K562 (cell line): Measurements from ENCODE around the gene ALAS2. TPM values are rescaled to one million over a fixed set of nuclear protein-coding genes. Genes with fewer than 3 reads are reported as not detected.

Experiments used
- ATAC-seq: fragments of 200-7000 bp; cut with Tn5 transposase; 3 replicates; pipeline ENCODE4 v1.9.1; 2020; ENCODE audit warnings: moderate library complexity
- BruUV-seq: library from RNA; stranded (reverse); fragments of 400-500 nt; replicated peaks from 2 replicates; lab custom pipeline; 2021; lab: Mats Ljungman, UMichigan
- CTCF ChIA-PET: fragments of 300-600 bp; formaldehyde crosslinking; extraction: SDS; loops from one replicate; lab custom pipeline; 2021; ENCODE audit warnings: low intra/inter-chr PET ratio; lab: Yijun Ruan, JAX
- POLR2A ChIA-PET: fragments of 300-600, 350-650 bp; sonication (Branson Sonifier 250); formaldehyde crosslinking; extraction: SDS; loops from one replicate; lab custom pipeline; 2021; ENCODE audit warnings: antibody characterized with exemption, inconsistent platforms; lab: Yijun Ruan, JAX
- DNase-seq, 4 experiments: peaks; one replicate each; pipeline versions ENCODE4 v3.0.0 to v3.0.0-alpha.2; 2011 to 2018; ENCODE audit warnings: low spot score in 3 of 4, mixed read lengths in 3 of 4; ENCODE audit errors: extremely low read depth in 1 of 4
- FAIRE-seq: peaks from 2 replicates; lab custom pipeline; 2011; peaks lifted over from hg19 to GRCh38; lab: Jason Lieb, UNC
- H2AFZ ChIP-seq: 2 replicates; pipeline ENCODE4 v1.6.0; 2011; ENCODE audit warnings: low read depth, low read length, control low read depth, inconsistent platforms
- H3K27ac ChIP-seq: fragments of 200-600 bp; 3 replicates; pipeline ENCODE4 v1.8.0; 2011; ENCODE audit warnings: low read depth, mild to moderate bottlenecking, control low read depth, inconsistent platforms, low read length, moderate library complexity, mixed read lengths; ENCODE audit errors: extremely low read depth
- H3K27me3 ChIP-seq, 2 experiments: fragments of 300-600 bp in 1 of 2; 2 replicates in 1 of 2; 3 replicates in 1 of 2; pipeline versions ENCODE4 v1.6.0 to v1.8.0; 2011; ENCODE audit warnings: inconsistent platforms in 2 of 2, low read length in 2 of 2, mild to moderate bottlenecking in 1 of 2, mixed read lengths in 1 of 2, moderate library complexity in 1 of 2; ENCODE audit not compliant: control insufficient read depth in 2 of 2, insufficient read depth in 2 of 2
- H3K36me3 ChIP-seq: fragments of 300-600 bp; 3 replicates; pipeline ENCODE4 v1.8.0; 2011; ENCODE audit warnings: mild to moderate bottlenecking, low read length, inconsistent platforms; ENCODE audit not compliant: control insufficient read depth, insufficient read depth
- H3K4me1 ChIP-seq, 2 experiments: fragments of 200-600 bp in 1 of 2; replicated peaks in 1 of 2; 2 replicates in 1 of 2; 3 replicates in 1 of 2; pipeline versions ENCODE4 v1.5.1 to v1.8.0; 2011; ENCODE audit warnings: inconsistent platforms in 2 of 2, low read length in 2 of 2, mild to moderate bottlenecking in 1 of 2, mixed read lengths in 1 of 2, moderate library complexity in 1 of 2; ENCODE audit not compliant: control insufficient read depth in 2 of 2, insufficient read depth in 2 of 2
- H3K4me2 ChIP-seq: 2 replicates; pipeline ENCODE4 v1.6.1; 2011; ENCODE audit warnings: low read length, control low read depth, inconsistent platforms, mixed read lengths; ENCODE audit not compliant: insufficient read depth
- H3K4me3 ChIP-seq: fragments of 200-600 bp; sonication (generic), shearing (Covaris generic); 2 replicates; pipeline ENCODE4 v1.5.1; 2016; ENCODE audit warnings: control low read depth, inconsistent platforms
- H3K79me2 ChIP-seq: fragments of 200-600 bp; 3 replicates; pipeline ENCODE4 v1.8.0; 2011; ENCODE audit warnings: low read length, inconsistent platforms; ENCODE audit not compliant: control insufficient read depth, insufficient read depth
- H3K9ac ChIP-seq, 2 experiments: 2 replicates each; pipeline versions ENCODE4 v1.6.0 to v1.6.1; 2011; ENCODE audit warnings: low read depth in 2 of 2, low read length in 2 of 2, control low read depth in 1 of 2, inconsistent platforms in 1 of 2, mild to moderate bottlenecking in 1 of 2, mixed read lengths in 1 of 2; ENCODE audit not compliant: insufficient read depth in 1 of 2
- H3K9me1 ChIP-seq: one replicate; pipeline ENCODE4 v1.6.0; 2011; ENCODE audit warnings: inconsistent platforms, mild to moderate bottlenecking, low read length, moderate library complexity; ENCODE audit not compliant: control insufficient read depth, insufficient read depth
- H3K9me3 ChIP-seq: replicated peaks from 2 replicates; pipeline ENCODE4 v1.5.1; 2011; ENCODE audit warnings: low read depth, low read length, inconsistent platforms; ENCODE audit not compliant: control insufficient read depth, insufficient read depth
- H4K20me1 ChIP-seq: replicated peaks from 2 replicates; pipeline ENCODE4 v1.6.1; 2011; ENCODE audit warnings: low read length, inconsistent platforms, mixed read lengths; ENCODE audit not compliant: control insufficient read depth, insufficient read depth
- ARID3A ChIP-seq: IDR thresholded peaks from 2 replicates; pipeline ENCODE4 v1.6.1; 2012; ENCODE audit warnings: low read depth, low read length, improper control_type of control experiment, borderline replicate concordance
- CREB3 ChIP-seq: fragments of 450-650 bp; conservative IDR thresholded peaks from 2 replicates; pipeline ENCODE4 v1.6.1; 2016; ENCODE audit warnings: missing genetic modification characterization, low read depth, mild to moderate bottlenecking, missing compliant biosample characterization, moderate library complexity
- DPF2 ChIP-seq: fragments of 450-650 bp; IDR thresholded peaks from 2 replicates; pipeline ENCODE4 v1.6.1; 2016
- ETS1 ChIP-seq: conservative IDR thresholded peaks from 2 replicates; pipeline ENCODE4 v1.6.1; 2011; ENCODE audit warnings: low read depth, mild to moderate bottlenecking, low read length; ENCODE audit not compliant: control insufficient read depth
- ID3 ChIP-seq, 2 experiments: fragments of 250-450 bp in 1 of 2; fragments of 450-650 bp in 1 of 2; sonication (Bioruptor Pico) in 1 of 2; IDR thresholded peaks; 2 replicates each; pipeline versions ENCODE4 v1.6.1 to v1.8.0; 2016 to 2021; ENCODE audit warnings: mild to moderate bottlenecking in 2 of 2, moderate library complexity in 2 of 2, missing compliant biosample characterization in 1 of 2, missing genetic modification characterization in 1 of 2
- IFI16 ChIP-seq: fragments of 250-450 bp; sonication (Bioruptor Pico); IDR thresholded peaks from 2 replicates; pipeline ENCODE4 v2.1.2; 2022; ENCODE audit warnings: mild to moderate bottlenecking, inconsistent platforms
- KLF1 ChIP-seq: fragments of 450-650 bp; IDR thresholded peaks from 2 replicates; pipeline ENCODE4 v1.6.1; 2016; ENCODE audit warnings: missing genetic modification characterization, missing compliant biosample characterization
- MAFG ChIP-seq: fragments of 450-650 bp; conservative IDR thresholded peaks from 2 replicates; pipeline ENCODE4 v1.6.1; 2016; ENCODE audit warnings: missing genetic modification characterization, missing compliant biosample characterization
- MCM5 ChIP-seq: fragments of 450-650 bp; IDR thresholded peaks from 2 replicates; pipeline ENCODE4 v1.6.1; 2016; ENCODE audit warnings: low read depth
- NEUROD1 ChIP-seq: fragments of 150-350 bp; IDR thresholded peaks from 2 replicates; pipeline ENCODE4 v1.6.1; 2014; ENCODE audit warnings: borderline replicate concordance, low read length, low read depth; ENCODE audit not compliant: partially characterized antibody
- SMARCA4 ChIP-seq: fragments of 450-650 bp; IDR thresholded peaks from 2 replicates; pipeline ENCODE4 v1.6.1; 2016
- SOX6 ChIP-seq: fragments of 450-650 bp; IDR thresholded peaks from 2 replicates; pipeline ENCODE4 v1.6.1; 2014; ENCODE audit warnings: mild to moderate bottlenecking
- ZBTB9 ChIP-seq: fragments of 450-650 bp; formaldehyde crosslinking; IDR thresholded peaks from 2 replicates; pipeline ENCODE4 v1.4.0; 2020; ENCODE audit warnings: mild to moderate bottlenecking, moderate library complexity
- ZNF239 ChIP-seq: fragments of 250-450 bp; sonication (Bioruptor Pico); IDR thresholded peaks from 2 replicates; pipeline ENCODE4 v1.4.0; 2020; ENCODE audit warnings: mild to moderate bottlenecking
- ZNF274 ChIP-seq: IDR thresholded peaks from 2 replicates; pipeline ENCODE4 v1.6.1; 2011; ENCODE audit warnings: low read depth, mild to moderate bottlenecking, low read length, moderate library complexity, borderline replicate concordance
- ZNF282 ChIP-seq: sonication (generic); formaldehyde crosslinking; IDR thresholded peaks from 2 replicates; pipeline ENCODE4 v1.8.1; 2023; ENCODE audit warnings: missing genetic modification reagents
- ZNF445 ChIP-seq: fragments of 250-450 bp; sonication (Bioruptor Pico); IDR thresholded peaks from 2 replicates; pipeline ENCODE4 v1.4.0; 2020; ENCODE audit warnings: low read depth, mild to moderate bottlenecking, moderate library complexity
- WGBS: fragments of 100-300 bp; shearing (Covaris generic); methylation state at CpG from one replicate; pipeline ENCODE4 v1.1.6; 2016; ENCODE audit warnings: low coverage, mixed read lengths; ENCODE audit not compliant: insufficient coverage; ENCODE audit errors: missing lambda C conversion rate; 5-methylcytosine and 5-hydroxymethylcytosine counted together
- in situ Hi-C: fragments of 300-500 bp; cut with MboI; formaldehyde crosslinking; loops from 4 replicates; pipeline ENCODE4 v1.15.0; 2018; ENCODE audit warnings: inconsistent platforms, mixed read lengths
- intact Hi-C: fragments of 100-400 bp; cut with micrococcal nuclease; formaldehyde crosslinking; loops from 2 replicates; pipeline ENCODE4 v1.14.2; 2022
- polyA plus RNA-seq, 8 experiments: library from polyadenylated mRNA; depleted of rRNA in 4 of 8; stranded (reverse) in 5 of 8; unstranded in 3 of 8; fragments of >200 nt; fragmentation: Nextera tagmentation in 2 of 8; fragmentation: Illumina TruSeq in 1 of 8; extraction: Ambion mirVana in 2 of 8; extraction: Trizol in 1 of 8; gene quantifications; 2 replicates each; pipeline versions ENCODE4 v1.2.1 to v1.2.3, GENCODE V29; 2011 to 2014; ENCODE audit warnings: inconsistent platforms in 1 of 8, missing spikeins in 1 of 8
- total RNA-seq, 7 experiments: library from RNA; depleted of rRNA in 6 of 7; stranded (reverse); fragments of >200 nt in 6 of 7; fragmentation: Illumina TruSeq in 2 of 7; extraction: Trizol in 2 of 7; gene quantifications; 2 replicates each; pipeline versions ENCODE4 v1.2.1 to v1.2.3, GENCODE V29; 2011 to 2021; ENCODE audit warnings: low replicate concordance in 1 of 7

Gene ALAS2
- total and polyA plus RNA-seq, 9 of the 15 experiments (the other 6 are each of a cell fraction or from before 2014, with no cell fraction given): 14.6 to 101 (median 33.4) TPM

- peak; percentile 91 for ATAC-seq
- peaks cover 0 to 18% of the 10 kb centered on the region in 2 experiments; a peak in 2 of 5 replicates for H3K4me1 ChIP-seq
- H3K9me1 ChIP-seq: no peaks in the 10 kb centered on the region
- BruUV-seq: no TSS peak
- H3K4me2 ChIP-seq: no peak overlapping the region
- H3K36me3 ChIP-seq: no peaks in the 10 kb centered on the region
- no peaks in the 10 kb centered on the region for H3K9me3 ChIP-seq
- peak; percentile 76 for FAIRE-seq
- WGBS: no CpG with 5 or more reads among the region's 1 CpG
- H4K20me1 ChIP-seq: no peaks in the 10 kb centered on the region
- H3K27ac ChIP-seq: no peak overlapping the region
- in situ Hi-C loops (no loop called here), intact Hi-C loops (no loop called here)
- H3K9ac ChIP-seq: no peak overlapping the region
- ChIA-PET CTCF (no interaction called here), POLR2A (no interaction called here)
- no peaks in the 10 kb centered on the region for H3K79me2 ChIP-seq
- 0 out of 5 replicates have a peak, but pooled peaks cover 0 to 5% of the 10 kb centered on the region in 2 experiments for H3K27me3 ChIP-seq
- H3K4me3 ChIP-seq: no peak overlapping the region
- peak; percentile 61 to 70 (median 67) for DNase-seq
- no peak overlapping the region for H2AFZ ChIP-seq
- TF ChIP-seq ID3 (CRISPR knock-in tag; IDR thresholded peaks at IDR 0.05): no peak
- no peak for TF ChIP-seq ID3 (tag; IDR thresholded peaks at IDR 0.05)
- TF ChIP-seq DPF2: peak; percentile 52; the same call in 1 of the 2 replicates
- no peak for TF ChIP-seq MCM5
- TF ChIP-seq MAFG (tag): no peak
- no peak for TF ChIP-seq ZNF239
- no peak for TF ChIP-seq CREB3 (tag)
- peak; percentile 38; the same call in 1 of the 2 replicates for TF ChIP-seq SMARCA4
- no peak for TF ChIP-seq ZNF274
- TF ChIP-seq ZNF445 (CRISPR knock-in tag): no peak
- no peak for TF ChIP-seq IFI16 (CRISPR knock-in tag)
- TF ChIP-seq NEUROD1: no peak
- TF ChIP-seq ARID3A: no peak
- TF ChIP-seq ZBTB9: no peak
- TF ChIP-seq ZNF282: no peak
- 0 out of 2 replicates have a peak, but pooled peaks have one; percentile 22 for TF ChIP-seq SOX6
- TF ChIP-seq ETS1: no peak
- no peak for TF ChIP-seq KLF1 (tag)
These were observed 37.7 kb downstream of the ALAS2 start for GRCh38 chrX:54992911-54993622.
